Neural progenitor cell (in vitro differentiated cells): ENCODE results near the gene STARD7. TPM values are rescaled to one million over a fixed set of nuclear protein-coding genes. Genes with fewer than 3 reads are reported as not detected.

ENCODE experiments used
- DNase-seq: peaks from one replicate; pipeline ENCODE4 v3.0.0-alpha.2; 2016; ENCODE audit warnings: low spot score
- H2AFZ ChIP-seq: fragments of 200-600 bp; sonication (generic); replicated peaks from 2 replicates; pipeline ENCODE4 v1.6.1; 2016; ENCODE audit warnings: antibody characterized with exemption
- H3F3A ChIP-seq: fragments of 200-600 bp; sonication (generic); 2 replicates; pipeline ENCODE4 v1.6.1; 2016; ENCODE audit warnings: antibody characterized with exemption, low read depth
- H3K27ac ChIP-seq: fragments of 200-600 bp; sonication (generic); 2 replicates; pipeline ENCODE4 v1.5.1; 2016; ENCODE audit warnings: mild to moderate bottlenecking
- H3K27me3 ChIP-seq: fragments of 200-600 bp; sonication (generic); 2 replicates; pipeline ENCODE4 v1.6.1; 2016; ENCODE audit warnings: mild to moderate bottlenecking, moderate library complexity
- H3K36me3 ChIP-seq: fragments of 200-600 bp; sonication (generic); 2 replicates; pipeline ENCODE4 v1.5.1; 2016
- H3K4me1 ChIP-seq: fragments of 200-600 bp; sonication (generic); 2 replicates; pipeline ENCODE4 v1.6.1; 2016; ENCODE audit warnings: mixed run types
- H3K4me2 ChIP-seq: fragments of 200-600 bp; sonication (generic); 2 replicates; pipeline ENCODE4 v1.6.1; 2016
- H3K4me3 ChIP-seq: fragments of 200-600 bp; sonication (generic); 2 replicates; pipeline ENCODE4 v1.5.1; 2016
- H3K79me2 ChIP-seq: fragments of 200-600 bp; sonication (generic); 2 replicates; pipeline ENCODE4 v1.6.1; 2016; ENCODE audit warnings: low read depth
- H3K9ac ChIP-seq: fragments of 200-600 bp; sonication (generic); 2 replicates; pipeline ENCODE4 v1.6.1; 2016
- H3K9me3 ChIP-seq: fragments of 200-600 bp; sonication (generic); 2 replicates; pipeline ENCODE4 v1.5.1; 2016; ENCODE audit warnings: low read depth
- H4K20me1 ChIP-seq: fragments of 200-600 bp; sonication (generic); 2 replicates; pipeline ENCODE4 v1.6.1; 2016; ENCODE audit warnings: low read depth
- H3K27ac Mint-ChIP-seq: 3 replicates; pipeline ENCODE4 v1.8.0; 2021; ENCODE audit warnings: mixed read lengths
- H3K27me3 Mint-ChIP-seq: 2 replicates; pipeline ENCODE4 v1.8.0; 2022; ENCODE audit warnings: low read depth, mild to moderate bottlenecking, inconsistent platforms, moderate library complexity, mixed read lengths; ENCODE audit not compliant: insufficient read depth
- H3K36me3 Mint-ChIP-seq: 3 replicates; pipeline ENCODE4 v1.8.0; 2021; ENCODE audit warnings: mixed read lengths
- H3K4me1 Mint-ChIP-seq: 3 replicates; pipeline ENCODE4 v1.8.0; 2021; ENCODE audit warnings: mixed read lengths
- H3K4me3 Mint-ChIP-seq: 3 replicates; pipeline ENCODE4 v1.8.0; 2021; ENCODE audit warnings: mild to moderate bottlenecking, moderate library complexity, mixed read lengths
- H3K9me3 Mint-ChIP-seq: 3 replicates; pipeline ENCODE4 v1.8.0; 2020; ENCODE audit warnings: mixed read lengths
- EZH2 ChIP-seq: fragments of 200-600 bp; sonication (generic); IDR thresholded peaks from 2 replicates; pipeline ENCODE4 v1.6.1; 2017; ENCODE audit warnings: antibody characterized with exemption, mild to moderate bottlenecking, moderate library complexity
- EZH2phosphoT487 ChIP-seq: fragments of 200-600 bp; sonication (generic); IDR thresholded peaks from 2 replicates; pipeline ENCODE4 v1.6.1; 2017; ENCODE audit warnings: antibody characterized with exemption
- total RNA-seq: library from RNA; depleted of rRNA; stranded (reverse); fragments of >200 nt; gene quantifications from 2 replicates; pipeline ENCODE4 v1.2.3, GENCODE V29; 2015; ENCODE audit warnings: low replicate concordance
- TF ChIP-seq, protein P1 (sequence below): fragments of 200-600 bp; sonication (generic); IDR thresholded peaks from 2 replicates; pipeline ENCODE4 v1.5.1; 2017; ENCODE audit warnings: antibody characterized with exemption, mild to moderate bottlenecking

The STARD7 gene
- total RNA-seq, 1 donor from 2014 or later: 179 TPM

DNA sequence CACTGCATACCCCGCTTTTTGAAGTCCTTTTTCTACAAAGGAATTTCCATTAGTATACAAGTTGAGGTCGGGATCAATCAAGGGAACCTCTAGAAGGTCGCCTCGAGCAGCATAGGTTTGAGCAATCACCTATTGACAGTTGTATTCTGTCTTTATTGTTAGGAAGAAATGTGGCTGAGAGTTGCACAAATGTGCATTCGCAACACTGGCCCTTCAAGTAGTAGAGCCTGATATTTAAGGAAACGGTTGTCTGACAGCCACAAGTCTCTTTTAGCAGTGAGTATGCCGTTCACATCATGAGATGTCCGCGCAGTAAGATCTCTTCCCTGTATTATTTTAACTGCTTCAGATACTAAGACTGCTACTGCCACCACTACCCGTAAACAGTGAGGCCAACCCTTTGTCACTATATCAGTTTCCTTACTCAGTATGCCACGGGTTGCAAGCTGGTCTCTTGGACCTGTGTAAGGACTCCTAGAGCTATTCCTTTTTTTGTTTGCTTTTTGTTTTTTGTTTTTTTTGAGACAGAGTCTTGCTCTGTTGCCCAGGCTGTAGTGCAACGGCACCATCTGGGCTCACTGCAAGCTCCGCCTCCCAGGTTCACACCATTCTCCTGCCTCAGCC lies 10.0 kb upstream of the STARD7 start:
- DNase-seq: no peak
- Histone ChIP-seq H3K4me3 (no peak overlapping the region), H4K20me1 (no peaks in the 10 kb centered on the region), H3K9ac (no peak overlapping the region), H3K9me3 (no peaks in the 10 kb centered on the region), H2AFZ (no peak overlapping the region), H3K36me3 (no peaks in the 10 kb centered on the region), H3K4me2 (no peak overlapping the region), H3F3A (no peaks in the 10 kb centered on the region), H3K4me1 (peaks cover 12% of the 10 kb centered on the region), H3K79me2 (no peaks in the 10 kb centered on the region), H3K27ac (no peak overlapping the region), H3K27me3 (no peaks in the 10 kb centered on the region)
- Mint-ChIP-seq H3K27ac (no peak overlapping the region), H3K4me3 (no peak overlapping the region), H3K27me3 (peaks cover 5% of the 10 kb centered on the region), H3K9me3 (no peaks in the 10 kb centered on the region), H3K4me1 (no peaks in the 10 kb centered on the region), H3K36me3 (peaks cover 2% of the 10 kb centered on the region)
- TF ChIP-seq EZH2phosphoT487 (no peak), EZH2 (no peak)
- TF ChIP-seq, protein P1, sequence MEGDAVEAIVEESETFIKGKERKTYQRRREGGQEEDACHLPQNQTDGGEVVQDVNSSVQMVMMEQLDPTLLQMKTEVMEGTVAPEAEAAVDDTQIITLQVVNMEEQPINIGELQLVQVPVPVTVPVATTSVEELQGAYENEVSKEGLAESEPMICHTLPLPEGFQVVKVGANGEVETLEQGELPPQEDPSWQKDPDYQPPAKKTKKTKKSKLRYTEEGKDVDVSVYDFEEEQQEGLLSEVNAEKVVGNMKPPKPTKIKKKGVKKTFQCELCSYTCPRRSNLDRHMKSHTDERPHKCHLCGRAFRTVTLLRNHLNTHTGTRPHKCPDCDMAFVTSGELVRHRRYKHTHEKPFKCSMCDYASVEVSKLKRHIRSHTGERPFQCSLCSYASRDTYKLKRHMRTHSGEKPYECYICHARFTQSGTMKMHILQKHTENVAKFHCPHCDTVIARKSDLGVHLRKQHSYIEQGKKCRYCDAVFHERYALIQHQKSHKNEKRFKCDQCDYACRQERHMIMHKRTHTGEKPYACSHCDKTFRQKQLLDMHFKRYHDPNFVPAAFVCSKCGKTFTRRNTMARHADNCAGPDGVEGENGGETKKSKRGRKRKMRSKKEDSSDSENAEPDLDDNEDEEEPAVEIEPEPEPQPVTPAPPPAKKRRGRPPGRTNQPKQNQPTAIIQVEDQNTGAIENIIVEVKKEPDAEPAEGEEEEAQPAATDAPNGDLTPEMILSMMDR: no peak

DNA sequence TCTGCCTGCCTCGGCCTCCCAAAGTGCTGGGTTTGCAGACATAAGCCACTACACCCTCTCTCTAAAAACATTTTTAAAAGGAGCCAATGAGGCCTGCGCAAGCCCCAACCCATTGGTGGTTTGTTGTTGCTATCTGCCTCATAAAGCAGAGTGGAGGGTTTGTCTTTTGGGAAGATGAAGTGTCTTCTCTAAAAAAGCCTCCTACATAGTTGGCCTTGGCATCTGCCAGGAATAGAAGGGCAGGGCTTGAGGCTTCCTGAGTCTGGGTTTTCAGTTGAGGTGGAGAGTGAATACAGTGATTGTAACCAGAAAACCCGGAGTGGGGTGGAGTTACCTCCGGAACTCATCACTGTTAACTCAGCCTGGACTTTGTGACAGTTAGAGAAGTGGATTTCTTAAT lies 5.9 kb upstream of the STARD7 start:
- H3K36me3 Mint-ChIP-seq: peaks cover 4% of the 10 kb centered on the region
- Histone ChIP-seq H3K9me3 (no peaks in the 10 kb centered on the region), H3K27me3 (no peaks in the 10 kb centered on the region), H3F3A (no peaks in the 10 kb centered on the region), H3K4me2 (no peak overlapping the region), H3K27ac (no peak overlapping the region), H3K4me1 (no peaks in the 10 kb centered on the region), H3K36me3 (no peaks in the 10 kb centered on the region), H2AFZ (no peak overlapping the region), H4K20me1 (no peaks in the 10 kb centered on the region), H3K4me3 (no peak overlapping the region), H3K79me2 (peaks cover 7% of the 10 kb centered on the region), H3K9ac (no peak overlapping the region)
- peaks cover 8% of the 10 kb centered on the region for H3K4me1 Mint-ChIP-seq
- TF ChIP-seq EZH2phosphoT487 (no peak), EZH2 (no peak)
- TF ChIP-seq, protein P1: no peak
- no peaks in the 10 kb centered on the region for H3K27me3 Mint-ChIP-seq
- H3K27ac Mint-ChIP-seq: no peak overlapping the region
- no peak for DNase-seq
- no peak overlapping the region for H3K4me3 Mint-ChIP-seq
- H3K9me3 Mint-ChIP-seq: no peaks in the 10 kb centered on the region

DNA sequence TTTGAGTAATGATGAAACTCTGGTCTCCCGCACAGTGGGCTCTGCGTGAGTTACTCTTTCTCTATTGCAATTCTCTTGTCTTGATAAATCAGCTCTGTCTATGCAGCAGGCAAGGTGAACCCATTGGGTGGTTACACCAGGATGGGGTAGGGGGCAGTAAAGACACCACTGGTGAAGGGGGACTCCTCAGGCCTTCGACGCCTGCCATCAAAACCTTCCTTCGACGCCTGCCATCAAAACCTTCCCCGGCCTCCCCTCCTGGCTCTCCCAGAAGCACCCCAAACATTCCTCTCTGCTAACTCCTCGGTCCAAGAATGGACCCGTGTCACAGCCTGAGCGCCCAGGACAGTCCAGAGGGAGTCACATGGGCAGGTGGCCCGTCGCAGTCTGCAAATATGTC lies 4.8 kb upstream of the STARD7 start:
- H3K9me3 Mint-ChIP-seq: no peaks in the 10 kb centered on the region
- Histone ChIP-seq H3K9me3 (no peaks in the 10 kb centered on the region), H2AFZ (no peak overlapping the region), H3K79me2 (peaks cover 12% of the 10 kb centered on the region), H3K4me2 (no peak overlapping the region), H3K36me3 (no peaks in the 10 kb centered on the region), H3K27ac (no peak overlapping the region), H3K27me3 (no peaks in the 10 kb centered on the region), H3K9ac (no peak overlapping the region), H3K4me1 (no peaks in the 10 kb centered on the region), H4K20me1 (no peaks in the 10 kb centered on the region), H3F3A (peaks cover 2% of the 10 kb centered on the region), H3K4me3 (no peak overlapping the region)
- no peak overlapping the region for H3K4me3 Mint-ChIP-seq
- no peak overlapping the region for H3K27ac Mint-ChIP-seq
- H3K27me3 Mint-ChIP-seq: no peaks in the 10 kb centered on the region
- H3K4me1 Mint-ChIP-seq: peaks cover 13% of the 10 kb centered on the region
- peaks cover 4% of the 10 kb centered on the region for H3K36me3 Mint-ChIP-seq
- no peak for TF ChIP-seq EZH2phosphoT487
- TF ChIP-seq, protein P1: no peak
- TF ChIP-seq EZH2: no peak
- no peak for DNase-seq
